HepG2 (cell line): ENCODE data around the gene PSMD4. TPM values are rescaled to one million over a fixed set of nuclear protein-coding genes. Genes with fewer than 3 reads are reported as not detected.

Experiments
- ARNT2 ChIP-seq: sonication (generic); formaldehyde crosslinking; IDR thresholded peaks from 2 replicates; pipeline ENCODE4 v1.8.0; 2022; ENCODE audit warnings: mild to moderate bottlenecking, low read depth, missing genetic modification reagents, moderate library complexity
- CEBPB ChIP-seq: IDR thresholded peaks from 2 replicates; pipeline ENCODE4 v1.6.1; 2011; ENCODE audit warnings: low read depth, low read length, improper control_type of control experiment, borderline replicate concordance
- CHD2 ChIP-seq: IDR thresholded peaks from 2 replicates; pipeline ENCODE4 v1.6.1; 2011; ENCODE audit warnings: low read depth, low read length, improper control_type of control experiment
- MXI1 ChIP-seq: IDR thresholded peaks from 3 replicates; pipeline ENCODE4 v1.6.1; 2012; ENCODE audit warnings: low read depth, low read length, inconsistent platforms, borderline replicate concordance
- NFIB ChIP-seq: sonication (generic); formaldehyde crosslinking; IDR thresholded peaks from 2 replicates; pipeline ENCODE4 v1.9.0; 2021; ENCODE audit warnings: missing genetic modification reagents, mild to moderate bottlenecking, borderline replicate concordance
- POLR2A ChIP-seq, 2 experiments: IDR thresholded peaks; 2 replicates each; pipeline ENCODE4 v1.6.1; 2011; ENCODE audit warnings: low read depth in 2 of 2, low read length in 2 of 2, mild to moderate bottlenecking in 1 of 2, moderate library complexity in 1 of 2; ENCODE audit not compliant: insufficient read depth in 1 of 2
- TGIF2 ChIP-seq: IDR thresholded peaks from 2 replicates; pipeline ENCODE4 v1.6.1; 2016; ENCODE audit warnings: control low read depth, missing compliant biosample characterization
- YY1 ChIP-seq: IDR thresholded peaks from 2 replicates; pipeline ENCODE4 v1.6.1; 2011; ENCODE audit warnings: low read length, low read depth, moderate library complexity, mild to moderate bottlenecking; ENCODE audit not compliant: insufficient read depth, insufficient replicate concordance
- ZBTB1 ChIP-seq: sonication (generic); formaldehyde crosslinking; IDR thresholded peaks from 2 replicates; pipeline ENCODE4 v1.4.0; 2020; ENCODE audit warnings: missing genetic modification reagents, borderline replicate concordance
- ZNF160 ChIP-seq: sonication (generic); formaldehyde crosslinking; IDR thresholded peaks from 2 replicates; pipeline ENCODE4 v1.8.0; 2022; ENCODE audit warnings: mild to moderate bottlenecking, inconsistent platforms, missing genetic modification reagents
- ZNF235 ChIP-seq: sonication (generic); formaldehyde crosslinking; IDR thresholded peaks from 2 replicates; pipeline ENCODE4 v1.8.1; 2023; ENCODE audit warnings: mild to moderate bottlenecking, missing genetic modification reagents, borderline replicate concordance
- ZNF331 ChIP-seq: sonication (generic); formaldehyde crosslinking; IDR thresholded peaks from 2 replicates; pipeline ENCODE4 v1.4.0; 2020; ENCODE audit warnings: missing genetic modification reagents
- ZNF761 ChIP-seq: sonication (generic); formaldehyde crosslinking; conservative IDR thresholded peaks from 2 replicates; pipeline ENCODE4 v1.4.0; 2020; ENCODE audit warnings: mild to moderate bottlenecking, missing genetic modification reagents
- ZNF83 ChIP-seq: sonication (generic); formaldehyde crosslinking; IDR thresholded peaks from 2 replicates; pipeline ENCODE4 v1.4.0; 2020; ENCODE audit warnings: missing genetic modification reagents, mild to moderate bottlenecking, borderline replicate concordance
- polyA plus RNA-seq, 8 experiments: library from polyadenylated mRNA; depleted of rRNA in 3 of 8; stranded (reverse) in 7 of 8; unstranded in 1 of 8; fragments of >200 nt; fragmentation: Illumina TruSeq in 4 of 8; extraction: Trizol in 4 of 8; gene quantifications; 2 replicates each; pipeline versions ENCODE4 v1.2.1 to v1.2.3, GENCODE V29; 2011 to 2016; ENCODE audit warnings: low read depth in 4 of 8, missing spikeins in 1 of 8, mixed read lengths in 1 of 8; ENCODE audit not compliant: insufficient read depth in 1 of 8
- total RNA-seq, 5 experiments: library from RNA; depleted of rRNA; stranded (reverse); fragments of >200 nt; fragmentation: Illumina TruSeq; extraction: Trizol; gene quantifications; 2 replicates each; pipeline ENCODE4 v1.2.3, GENCODE V29; 2016; ENCODE audit warnings: low read depth in 1 of 5
- TF ChIP-seq, protein P1 (sequence below): sonication (generic); formaldehyde crosslinking; IDR thresholded peaks from 2 replicates; pipeline ENCODE4 v1.4.0; 2020; ENCODE audit warnings: missing genetic modification reagents
- TF ChIP-seq, protein P2 (sequence below): IDR thresholded peaks from 2 replicates; pipeline ENCODE4 v1.6.1; 2012; ENCODE audit warnings: low read length, improper control_type of control experiment
- TF ChIP-seq, protein P3 (sequence below): sonication (generic); formaldehyde crosslinking; IDR thresholded peaks from 2 replicates; pipeline ENCODE4 v1.9.0; 2022; ENCODE audit warnings: low read depth, missing genetic modification reagents

The PSMD4 gene
- total and polyA plus RNA-seq, 2 of the 13 experiments (the other 11 are each of a cell fraction or from before 2014, with no cell fraction given), result 194 to 243 TPM

DNA sequence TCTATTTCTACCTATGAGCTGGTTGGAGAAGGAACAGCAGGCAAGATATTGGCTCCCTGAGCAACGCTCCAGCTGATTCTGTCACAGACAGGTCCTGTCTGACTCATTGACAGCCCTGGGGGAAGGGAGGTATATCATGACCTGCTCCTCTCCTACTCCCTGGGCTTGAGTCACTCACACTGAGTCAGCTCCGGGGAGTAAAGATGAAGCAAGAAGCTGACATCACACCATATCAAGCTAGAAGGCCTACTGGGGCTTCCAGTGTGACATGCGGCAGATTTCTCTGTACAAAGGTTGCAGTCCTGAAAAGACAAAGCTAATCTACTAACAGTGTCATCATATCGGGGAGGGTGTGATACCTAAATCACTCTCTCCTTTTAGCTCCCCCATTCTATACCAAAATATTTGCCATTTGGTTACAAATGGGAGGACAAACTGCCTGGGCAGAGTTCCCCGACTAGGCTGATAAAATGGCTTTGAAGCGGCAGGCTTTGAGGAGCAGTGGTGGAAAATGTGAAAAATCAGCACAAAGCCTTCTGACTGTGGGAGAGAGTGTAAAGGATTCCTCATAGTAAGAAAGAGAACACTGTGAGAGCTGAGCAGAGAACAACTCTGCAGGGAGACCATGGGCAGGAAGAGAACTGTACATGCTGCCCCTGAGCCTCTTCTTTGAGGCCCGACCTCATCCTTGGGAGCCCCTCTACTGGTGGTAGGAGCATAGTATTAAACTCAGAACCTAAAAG, 57.2 kb downstream of the PSMD4 start (continued):
- TF ChIP-seq, protein P1, sequence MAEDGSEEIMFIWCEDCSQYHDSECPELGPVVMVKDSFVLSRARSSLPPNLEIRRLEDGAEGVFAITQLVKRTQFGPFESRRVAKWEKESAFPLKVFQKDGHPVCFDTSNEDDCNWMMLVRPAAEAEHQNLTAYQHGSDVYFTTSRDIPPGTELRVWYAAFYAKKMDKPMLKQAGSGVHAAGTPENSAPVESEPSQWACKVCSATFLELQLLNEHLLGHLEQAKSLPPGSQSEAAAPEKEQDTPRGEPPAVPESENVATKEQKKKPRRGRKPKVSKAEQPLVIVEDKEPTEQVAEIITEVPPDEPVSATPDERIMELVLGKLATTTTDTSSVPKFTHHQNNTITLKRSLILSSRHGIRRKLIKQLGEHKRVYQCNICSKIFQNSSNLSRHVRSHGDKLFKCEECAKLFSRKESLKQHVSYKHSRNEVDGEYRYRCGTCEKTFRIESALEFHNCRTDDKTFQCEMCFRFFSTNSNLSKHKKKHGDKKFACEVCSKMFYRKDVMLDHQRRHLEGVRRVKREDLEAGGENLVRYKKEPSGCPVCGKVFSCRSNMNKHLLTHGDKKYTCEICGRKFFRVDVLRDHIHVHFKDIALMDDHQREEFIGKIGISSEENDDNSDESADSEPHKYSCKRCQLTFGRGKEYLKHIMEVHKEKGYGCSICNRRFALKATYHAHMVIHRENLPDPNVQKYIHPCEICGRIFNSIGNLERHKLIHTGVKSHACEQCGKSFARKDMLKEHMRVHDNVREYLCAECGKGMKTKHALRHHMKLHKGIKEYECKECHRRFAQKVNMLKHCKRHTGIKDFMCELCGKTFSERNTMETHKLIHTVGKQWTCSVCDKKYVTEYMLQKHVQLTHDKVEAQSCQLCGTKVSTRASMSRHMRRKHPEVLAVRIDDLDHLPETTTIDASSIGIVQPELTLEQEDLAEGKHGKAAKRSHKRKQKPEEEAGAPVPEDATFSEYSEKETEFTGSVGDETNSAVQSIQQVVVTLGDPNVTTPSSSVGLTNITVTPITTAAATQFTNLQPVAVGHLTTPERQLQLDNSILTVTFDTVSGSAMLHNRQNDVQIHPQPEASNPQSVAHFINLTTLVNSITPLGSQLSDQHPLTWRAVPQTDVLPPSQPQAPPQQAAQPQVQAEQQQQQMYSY (CRISPR knock-in tag), result no peak
- TF ChIP-seq, protein P2, sequence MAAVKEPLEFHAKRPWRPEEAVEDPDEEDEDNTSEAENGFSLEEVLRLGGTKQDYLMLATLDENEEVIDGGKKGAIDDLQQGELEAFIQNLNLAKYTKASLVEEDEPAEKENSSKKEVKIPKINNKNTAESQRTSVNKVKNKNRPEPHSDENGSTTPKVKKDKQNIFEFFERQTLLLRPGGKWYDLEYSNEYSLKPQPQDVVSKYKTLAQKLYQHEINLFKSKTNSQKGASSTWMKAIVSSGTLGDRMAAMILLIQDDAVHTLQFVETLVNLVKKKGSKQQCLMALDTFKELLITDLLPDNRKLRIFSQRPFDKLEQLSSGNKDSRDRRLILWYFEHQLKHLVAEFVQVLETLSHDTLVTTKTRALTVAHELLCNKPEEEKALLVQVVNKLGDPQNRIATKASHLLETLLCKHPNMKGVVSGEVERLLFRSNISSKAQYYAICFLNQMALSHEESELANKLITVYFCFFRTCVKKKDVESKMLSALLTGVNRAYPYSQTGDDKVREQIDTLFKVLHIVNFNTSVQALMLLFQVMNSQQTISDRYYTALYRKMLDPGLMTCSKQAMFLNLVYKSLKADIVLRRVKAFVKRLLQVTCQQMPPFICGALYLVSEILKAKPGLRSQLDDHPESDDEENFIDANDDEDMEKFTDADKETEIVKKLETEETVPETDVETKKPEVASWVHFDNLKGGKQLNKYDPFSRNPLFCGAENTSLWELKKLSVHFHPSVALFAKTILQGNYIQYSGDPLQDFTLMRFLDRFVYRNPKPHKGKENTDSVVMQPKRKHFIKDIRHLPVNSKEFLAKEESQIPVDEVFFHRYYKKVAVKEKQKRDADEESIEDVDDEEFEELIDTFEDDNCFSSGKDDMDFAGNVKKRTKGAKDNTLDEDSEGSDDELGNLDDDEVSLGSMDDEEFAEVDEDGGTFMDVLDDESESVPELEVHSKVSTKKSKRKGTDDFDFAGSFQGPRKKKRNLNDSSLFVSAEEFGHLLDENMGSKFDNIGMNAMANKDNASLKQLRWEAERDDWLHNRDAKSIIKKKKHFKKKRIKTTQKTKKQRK, result no peak
- peak; percentile 80; the same call in 1 of the 2 replicates for TF ChIP-seq TGIF2
- no peak for TF ChIP-seq NFIB (CRISPR knock-in tag)
- no peak for TF ChIP-seq ARNT2 (CRISPR knock-in tag)
- peak; percentile 57; the same call in 1 of the 3 replicates for TF ChIP-seq MXI1
- TF ChIP-seq CEBPB, result peak; percentile 91
- no peak for TF ChIP-seq ZBTB1 (CRISPR knock-in tag)
- TF ChIP-seq POLR2A (IDR thresholded peaks at IDR 0.05; ENCODE audit: insufficient read depth in 1 of 2, low read depth in 2 of 2, low read length in 2 of 2), result no peak
- TF ChIP-seq ZNF235 (CRISPR knock-in tag), result no peak
- no peak for TF ChIP-seq YY1
- no peak for TF ChIP-seq ZNF160 (CRISPR knock-in tag)
- TF ChIP-seq ZNF761 (CRISPR knock-in tag), result no peak
- no peak for TF ChIP-seq ZNF83 (CRISPR knock-in tag)
- no peak for TF ChIP-seq ZNF331
- TF ChIP-seq, protein P3, sequence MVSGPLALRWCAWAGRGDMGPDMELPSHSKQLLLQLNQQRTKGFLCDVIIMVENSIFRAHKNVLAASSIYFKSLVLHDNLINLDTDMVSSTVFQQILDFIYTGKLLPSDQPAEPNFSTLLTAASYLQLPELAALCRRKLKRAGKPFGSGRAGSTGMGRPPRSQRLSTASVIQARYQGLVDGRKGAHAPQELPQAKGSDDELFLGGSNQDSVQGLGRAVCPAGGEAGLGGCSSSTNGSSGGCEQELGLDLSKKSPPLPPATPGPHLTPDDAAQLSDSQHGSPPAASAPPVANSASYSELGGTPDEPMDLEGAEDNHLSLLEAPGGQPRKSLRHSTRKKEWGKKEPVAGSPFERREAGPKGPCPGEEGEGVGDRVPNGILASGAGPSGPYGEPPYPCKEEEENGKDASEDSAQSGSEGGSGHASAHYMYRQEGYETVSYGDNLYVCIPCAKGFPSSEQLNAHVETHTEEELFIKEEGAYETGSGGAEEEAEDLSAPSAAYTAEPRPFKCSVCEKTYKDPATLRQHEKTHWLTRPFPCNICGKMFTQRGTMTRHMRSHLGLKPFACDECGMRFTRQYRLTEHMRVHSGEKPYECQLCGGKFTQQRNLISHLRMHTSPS (CRISPR knock-in tag), result no peak
- no peak for TF ChIP-seq CHD2
